PC-3 (cell line): ENCODE results near the gene CXXC5.

Experiments
- CTCF ChIP-seq: fragments of 300-600 bp; sonication (generic); conservative IDR thresholded peaks from 2 replicates; pipeline ENCODE4 v1.5.1; 2017; ENCODE audit warnings: antibody characterized with exemption, low read depth, mild to moderate bottlenecking, low read length
- EZH2phosphoT487 ChIP-seq: fragments of 300-600 bp; sonication (generic); IDR thresholded peaks from 2 replicates; pipeline ENCODE4 v1.6.1; 2018; ENCODE audit warnings: mild to moderate bottlenecking, antibody characterized with exemption, low read length, borderline replicate concordance

GRCh38 chr5:139658501-139658927 is 10.4 kb downstream of the CXXC5 start:
- no peak for TF ChIP-seq CTCF
- TF ChIP-seq EZH2phosphoT487: no peak
